22Rv1 (cell line): ENCODE measurements around the gene CXCR6.

Experiments used
- CTCF ChIP-seq: fragments of 450-650 bp; IDR thresholded peaks from 2 replicates; pipeline ENCODE4 v1.5.1; 2017; ENCODE audit warnings: mild to moderate bottlenecking
- ZFX ChIP-seq: fragments of 450-650 bp; IDR thresholded peaks from 2 replicates; pipeline ENCODE4 v1.6.1; 2017; ENCODE audit warnings: antibody characterized with exemption, borderline replicate concordance

- TF ChIP-seq CTCF (no peak), ZFX (no peak)
Observed at GRCh38 chr3:45907769-45908705, 35.2 kb upstream of the CXCR6 start.
